Astrocyte (in vitro differentiated cells and primary cell): ENCODE data around the gene PAGE1. TPM values are rescaled to one million over a fixed set of nuclear protein-coding genes. Genes with fewer than 3 reads are reported as not detected.

Experiments used
- DNase-seq: peaks from one replicate; pipeline ENCODE4 v3.0.0-alpha.2; 2010; ENCODE audit warnings: low read depth
- FAIRE-seq: peaks from 2 replicates; lab custom pipeline; 2011; peaks lifted over from hg19 to GRCh38; lab: Jason Lieb, UNC
- H2AFZ ChIP-seq: 2 replicates; pipeline ENCODE4 v1.6.0; 2012; ENCODE audit warnings: low read depth, low read length, inconsistent platforms
- H3K27ac ChIP-seq: 2 replicates; pipeline ENCODE4 v1.5.1; 2011; ENCODE audit warnings: low read depth, low read length, inconsistent platforms
- H3K27me3 ChIP-seq: 2 replicates; pipeline ENCODE4 v1.6.0; 2011; ENCODE audit warnings: low read length, inconsistent platforms; ENCODE audit not compliant: insufficient read depth
- H3K36me3 ChIP-seq: 2 replicates; pipeline ENCODE4 v1.5.1; 2011; ENCODE audit warnings: low read length, inconsistent platforms; ENCODE audit not compliant: insufficient read depth
- H3K4me1 ChIP-seq: 2 replicates; pipeline ENCODE4 v1.5.1; 2011; ENCODE audit warnings: low read length, inconsistent platforms; ENCODE audit not compliant: insufficient read depth
- H3K4me2 ChIP-seq: 2 replicates; pipeline ENCODE4 v1.6.0; 2012; ENCODE audit warnings: low read length, inconsistent platforms
- H3K4me3 ChIP-seq: 2 replicates; pipeline ENCODE4 v1.5.1; 2011; ENCODE audit warnings: low read depth, mild to moderate bottlenecking, low read length, inconsistent platforms; ENCODE audit not compliant: insufficient read depth
- H3K79me2 ChIP-seq: 2 replicates; pipeline ENCODE4 v1.6.0; 2012; ENCODE audit warnings: mild to moderate bottlenecking, low read length, inconsistent platforms; ENCODE audit not compliant: insufficient read depth
- H3K9ac ChIP-seq: 2 replicates; pipeline ENCODE4 v1.6.0; 2012; ENCODE audit warnings: mild to moderate bottlenecking, low read length, inconsistent platforms
- H3K9me3 ChIP-seq: 2 replicates; pipeline ENCODE4 v1.5.1; 2012; ENCODE audit warnings: low read depth, mild to moderate bottlenecking, low read length, inconsistent platforms; ENCODE audit not compliant: insufficient read depth
- H4K20me1 ChIP-seq: 2 replicates; pipeline ENCODE4 v1.6.0; 2012; ENCODE audit warnings: low read length, inconsistent platforms; ENCODE audit not compliant: insufficient read depth
- H3K27ac Mint-ChIP-seq: one replicate; pipeline ENCODE4 v1.8.0; 2021; ENCODE audit warnings: mild to moderate bottlenecking, mixed read lengths; ENCODE audit not compliant: unreplicated experiment
- H3K27me3 Mint-ChIP-seq: one replicate; pipeline ENCODE4 v1.8.0; 2021; ENCODE audit warnings: low read depth, mixed read lengths; ENCODE audit not compliant: unreplicated experiment
- H3K36me3 Mint-ChIP-seq: one replicate; pipeline ENCODE4 v1.8.0; 2021; ENCODE audit warnings: low read depth, mixed read lengths; ENCODE audit not compliant: unreplicated experiment
- H3K4me1 Mint-ChIP-seq: one replicate; pipeline ENCODE4 v1.8.0; 2021; ENCODE audit warnings: low read depth, mixed read lengths; ENCODE audit not compliant: unreplicated experiment
- H3K4me3 Mint-ChIP-seq: one replicate; pipeline ENCODE4 v1.8.0; 2021; ENCODE audit warnings: mild to moderate bottlenecking, moderate library complexity, mixed read lengths; ENCODE audit not compliant: unreplicated experiment
- H3K9me3 Mint-ChIP-seq: one replicate; pipeline ENCODE4 v1.8.0; 2021; ENCODE audit warnings: mild to moderate bottlenecking, mixed read lengths; ENCODE audit not compliant: unreplicated experiment
- CTCF ChIP-seq: IDR thresholded peaks from 2 replicates; pipeline ENCODE4 v1.5.1; 2011; ENCODE audit warnings: low read depth, mild to moderate bottlenecking, inconsistent platforms, low read length, moderate library complexity; ENCODE audit not compliant: insufficient read depth
- EZH2 ChIP-seq: IDR thresholded peaks from 2 replicates; pipeline ENCODE4 v1.6.1; 2012; ENCODE audit warnings: mild to moderate bottlenecking, low read length, inconsistent platforms; ENCODE audit not compliant: insufficient read depth
- total RNA-seq: library from RNA; stranded (reverse); gene quantifications from 2 replicates; pipeline ENCODE4 v1.2.1, GENCODE V29; 2021

Gene PAGE1
- total RNA-seq, 1 donor from 2014 or later = not detected

GRCh38 chrX:49701323-49701722, 5.5 kb upstream of the PAGE1 start:
- H3K27me3 ChIP-seq = no peaks in the 10 kb centered on the region
- no peak for TF ChIP-seq EZH2
- TF ChIP-seq CTCF = no peak
- H3K9ac ChIP-seq = no peak overlapping the region
- FAIRE-seq = no peak
- no peak for DNase-seq
- no peak overlapping the region for H3K4me2 ChIP-seq
- H3K36me3 Mint-ChIP-seq = no peaks in the 10 kb centered on the region
- no peaks in the 10 kb centered on the region for H3K79me2 ChIP-seq
- H3K4me3 ChIP-seq = no peak overlapping the region
- H3K27ac Mint-ChIP-seq = no peak overlapping the region
- no peak overlapping the region for H2AFZ ChIP-seq
- no peaks in the 10 kb centered on the region for H3K9me3 Mint-ChIP-seq
- H4K20me1 ChIP-seq = no peaks in the 10 kb centered on the region
- no peaks in the 10 kb centered on the region for H3K27me3 Mint-ChIP-seq
- no peak overlapping the region for H3K27ac ChIP-seq
- no peaks in the 10 kb centered on the region for H3K4me1 ChIP-seq
- no peaks in the 10 kb centered on the region for H3K4me1 Mint-ChIP-seq
- H3K36me3 ChIP-seq = no peaks in the 10 kb centered on the region
- no peaks in the 10 kb centered on the region for H3K9me3 ChIP-seq
- H3K4me3 Mint-ChIP-seq = no peak overlapping the region

DNA sequence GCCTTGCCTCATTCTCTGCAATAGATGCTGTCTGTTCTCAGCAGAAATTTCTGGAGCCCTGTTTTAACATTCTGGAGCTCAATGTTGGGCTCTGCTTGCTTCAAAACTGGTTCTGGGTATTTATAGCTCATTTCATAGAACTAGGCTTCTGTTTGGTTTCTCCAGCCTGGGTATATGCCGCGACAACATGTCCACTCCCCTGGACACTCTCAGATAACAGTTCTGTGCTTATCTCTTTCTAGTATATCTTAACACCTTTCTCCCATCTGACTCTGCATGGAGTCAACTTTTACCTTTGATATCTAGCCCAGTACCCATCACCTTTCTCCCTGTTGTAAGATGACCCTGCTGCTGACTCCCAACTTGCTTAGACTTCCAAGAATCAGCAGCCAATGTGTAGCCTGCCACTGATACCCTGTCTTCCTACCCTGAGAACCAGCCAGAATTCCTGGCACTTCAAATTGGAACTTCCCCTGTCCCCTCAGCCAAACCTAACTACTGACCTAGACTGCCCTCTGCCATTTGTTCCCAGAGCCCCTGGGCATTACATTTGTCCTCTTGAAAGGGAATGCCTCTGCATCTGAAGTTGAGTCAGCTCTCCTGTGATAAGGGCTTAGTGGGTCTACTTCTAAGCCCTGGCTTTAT, 20.6 kb downstream of the PAGE1 start:
- DNase-seq (no peak), FAIRE-seq (no peak)
- H3K27ac Mint-ChIP-seq = no peak overlapping the region
- Histone ChIP-seq H3K27me3 (no peaks in the 10 kb centered on the region), H3K36me3 (no peaks in the 10 kb centered on the region), H3K79me2 (no peaks in the 10 kb centered on the region), H3K4me1 (no peaks in the 10 kb centered on the region), H4K20me1 (no peaks in the 10 kb centered on the region), H3K9ac (no peak overlapping the region), H3K4me3 (no peak overlapping the region), H2AFZ (no peak overlapping the region), H3K9me3 (no peaks in the 10 kb centered on the region), H3K4me2 (no peak overlapping the region), H3K27ac (no peak overlapping the region)
- no peaks in the 10 kb centered on the region for H3K4me1 Mint-ChIP-seq
- TF ChIP-seq CTCF = no peak
- H3K36me3 Mint-ChIP-seq = no peaks in the 10 kb centered on the region
- no peaks in the 10 kb centered on the region for H3K9me3 Mint-ChIP-seq
- no peak overlapping the region for H3K4me3 Mint-ChIP-seq
- H3K27me3 Mint-ChIP-seq = peaks cover 6% of the 10 kb centered on the region

GRCh38 chrX:49673394-49673793, 22.4 kb downstream of the PAGE1 start:
- no peak for FAIRE-seq
- no peaks in the 10 kb centered on the region for H3K79me2 ChIP-seq
- H3K4me2 ChIP-seq = no peak overlapping the region

More at GRCh38 chrX:49673394-49673793, 22.4 kb downstream of the PAGE1 start:
- Mint-ChIP-seq H3K36me3 (no peaks in the 10 kb centered on the region), H3K4me3 (no peak overlapping the region), H3K27me3 (peaks cover 2% of the 10 kb centered on the region), H3K27ac (no peak overlapping the region), H3K9me3 (no peaks in the 10 kb centered on the region), H3K4me1 (no peaks in the 10 kb centered on the region)
- Histone ChIP-seq H4K20me1 (no peaks in the 10 kb centered on the region), H3K9ac (no peak overlapping the region), H3K9me3 (no peaks in the 10 kb centered on the region), H3K4me3 (no peak overlapping the region), H2AFZ (no peak overlapping the region), H3K27me3 (no peaks in the 10 kb centered on the region), H3K36me3 (no peaks in the 10 kb centered on the region), H3K4me1 (no peaks in the 10 kb centered on the region), H3K27ac (no peak overlapping the region)
- no peak for DNase-seq
- TF ChIP-seq EZH2 (no peak), CTCF (no peak)
